Epidermal melanocyte (primary cell): Measurements from ENCODE around the gene TBC1D22A.
"Not testable (repeated sequence)": the region's sequence is repeated elsewhere in the genome, so short reads cannot be mapped to it uniquely, and the experiment has no call there.

ENCODE experiments used
- DNase-seq: peaks from one replicate; pipeline ENCODE4 v3.0.0; 2011; ENCODE audit warnings: low spot score; ENCODE audit not compliant: insufficient read length

Gene TBC1D22A

DNA sequence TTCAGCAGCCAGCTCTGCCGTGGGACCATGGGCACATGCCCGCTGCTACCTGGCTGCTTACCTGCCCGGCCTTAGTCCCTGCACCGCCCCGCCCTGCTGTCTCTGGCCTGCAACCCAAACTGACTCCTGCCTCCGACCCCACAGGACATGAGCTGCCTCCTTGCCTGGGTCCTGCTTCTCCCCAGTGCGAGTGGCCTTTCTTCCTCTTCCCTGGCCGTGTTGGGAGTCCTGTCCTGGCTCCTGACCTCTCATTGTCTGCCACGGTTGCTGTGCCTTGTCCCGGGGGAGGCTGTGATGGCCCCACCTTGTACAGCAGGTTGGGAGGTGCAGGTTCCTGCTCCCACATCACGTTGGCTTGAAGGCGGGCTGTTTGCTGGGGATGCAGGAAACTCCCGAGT, 370.0 kb downstream of the TBC1D22A start:
- no peak for DNase-seq

DNA sequence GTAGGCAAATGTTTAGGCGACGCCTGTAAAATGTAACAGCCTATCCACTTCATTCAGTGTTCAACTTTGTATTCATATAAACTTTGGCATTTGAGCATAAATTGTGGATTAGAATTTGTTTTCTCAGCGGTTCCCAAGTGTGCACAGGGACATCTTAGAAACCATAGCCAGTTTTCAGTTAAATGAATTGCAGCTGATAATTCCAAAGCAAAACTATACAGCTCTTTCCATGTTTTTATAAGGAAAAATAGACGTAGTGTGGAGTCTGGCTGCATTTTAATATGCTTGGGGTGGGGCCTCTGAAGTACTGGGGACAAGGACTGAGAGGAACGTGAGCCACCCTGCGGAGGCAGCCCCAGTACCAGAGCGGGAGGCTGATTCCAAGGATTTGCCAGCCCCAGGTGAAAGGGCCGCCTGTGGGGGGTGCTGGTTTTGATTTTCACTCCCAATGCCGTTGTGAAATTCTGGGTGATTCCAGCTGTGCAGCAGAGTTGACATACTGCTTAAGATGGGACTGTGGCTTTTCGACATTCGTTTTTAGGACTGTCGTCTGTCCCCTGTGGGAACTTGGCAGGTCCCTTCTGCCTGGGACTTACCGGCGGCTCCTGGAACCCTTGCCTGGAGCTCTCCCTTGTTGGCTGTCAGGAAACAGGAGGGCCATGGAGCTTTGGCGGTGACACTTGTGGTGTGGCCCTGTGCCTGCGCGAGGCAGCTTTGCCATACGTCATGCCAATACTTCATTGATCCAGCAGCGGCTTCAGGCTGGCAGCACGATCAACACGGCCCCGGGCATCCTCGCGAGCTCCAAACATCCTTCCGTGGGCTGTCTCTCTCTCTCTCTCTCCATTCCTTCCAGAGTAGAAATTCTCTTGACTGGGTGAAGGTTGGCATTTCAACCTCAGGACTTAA, 370.9 kb downstream of the TBC1D22A start:
- DNase-seq: no peak

DNA sequence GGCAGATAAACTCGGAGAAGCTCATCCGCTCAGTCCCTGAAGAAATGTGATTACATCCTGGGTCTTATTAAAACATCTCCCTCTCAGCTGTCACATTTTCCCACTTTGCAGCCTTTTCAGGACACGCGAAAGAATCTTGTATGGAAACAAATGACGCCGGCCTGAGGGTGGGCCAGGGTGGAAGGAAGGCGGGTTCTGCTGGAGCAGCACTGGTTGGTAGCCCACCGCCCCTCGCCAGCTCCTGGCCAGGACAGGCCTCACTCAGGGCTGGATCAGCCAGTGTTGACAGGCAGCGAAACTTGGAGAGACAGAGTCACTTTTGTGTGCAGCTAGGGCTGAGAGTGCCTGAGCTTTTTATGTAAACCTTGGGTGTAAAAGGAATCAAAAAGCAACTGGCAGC, 371.8 kb downstream of the TBC1D22A start:
- no peak for DNase-seq

DNA sequence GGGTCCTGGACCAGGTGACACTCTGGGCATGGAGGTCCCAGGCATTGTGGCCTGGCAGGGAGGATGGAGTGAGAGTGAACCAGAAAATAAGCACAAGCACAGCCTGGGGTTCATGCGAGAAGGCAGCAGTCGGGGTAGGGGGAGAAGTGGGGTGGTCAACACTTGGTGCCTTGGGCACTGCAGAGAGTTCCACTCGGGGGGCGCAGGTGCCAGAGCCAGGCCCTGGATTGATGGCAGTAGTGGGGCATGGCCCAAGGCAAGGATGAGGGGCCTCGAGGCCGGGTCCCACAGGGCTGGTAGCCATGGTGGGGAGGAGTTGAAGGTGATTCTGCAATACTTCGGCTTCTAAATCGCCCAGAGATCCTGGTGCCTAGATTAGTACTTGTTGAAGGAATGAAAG, 372.9 kb downstream of the TBC1D22A start:
- no peak for DNase-seq

DNA sequence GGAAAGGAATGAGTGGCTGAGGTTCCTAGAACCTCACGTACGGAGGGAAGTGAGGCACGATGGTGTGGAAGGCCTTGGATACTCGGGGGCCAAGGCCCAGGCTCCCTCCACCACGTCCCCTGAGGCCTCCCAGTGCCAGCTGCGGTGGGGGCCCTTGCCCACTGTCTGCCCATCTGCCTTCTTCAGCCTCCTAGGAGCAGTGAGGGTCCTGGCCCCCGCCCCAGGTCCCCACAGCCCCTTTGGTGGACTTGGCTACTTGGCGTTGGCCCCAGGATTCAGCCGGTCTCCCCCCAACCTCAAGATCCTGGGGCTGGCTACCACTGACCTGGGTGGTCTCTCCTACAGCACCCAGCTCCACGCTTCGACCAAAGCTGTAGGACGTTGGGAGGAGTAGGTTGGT, 373.6 kb downstream of the TBC1D22A start:
- no peak for DNase-seq

DNA sequence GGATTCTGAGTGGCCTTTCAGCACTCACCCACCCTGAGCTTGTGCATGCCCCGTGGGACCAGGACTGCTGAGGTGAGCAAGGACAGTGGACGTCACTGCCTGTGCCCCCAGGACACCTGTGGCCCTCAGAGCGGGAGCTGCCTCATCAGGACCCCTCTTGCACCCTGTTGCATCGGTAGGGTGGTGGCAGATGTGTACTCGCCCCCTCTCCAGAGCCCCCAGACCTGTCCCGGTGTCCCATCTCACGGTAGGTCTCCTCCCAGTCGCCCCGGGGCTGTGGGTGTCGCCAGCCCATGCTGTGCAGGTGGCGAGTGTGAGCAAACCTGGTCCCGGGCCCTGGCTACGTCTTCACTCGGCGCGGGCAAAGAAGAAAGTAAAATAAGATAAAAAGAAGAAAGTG, 374.2 kb downstream of the TBC1D22A start:
- DNase-seq: no peak

DNA sequence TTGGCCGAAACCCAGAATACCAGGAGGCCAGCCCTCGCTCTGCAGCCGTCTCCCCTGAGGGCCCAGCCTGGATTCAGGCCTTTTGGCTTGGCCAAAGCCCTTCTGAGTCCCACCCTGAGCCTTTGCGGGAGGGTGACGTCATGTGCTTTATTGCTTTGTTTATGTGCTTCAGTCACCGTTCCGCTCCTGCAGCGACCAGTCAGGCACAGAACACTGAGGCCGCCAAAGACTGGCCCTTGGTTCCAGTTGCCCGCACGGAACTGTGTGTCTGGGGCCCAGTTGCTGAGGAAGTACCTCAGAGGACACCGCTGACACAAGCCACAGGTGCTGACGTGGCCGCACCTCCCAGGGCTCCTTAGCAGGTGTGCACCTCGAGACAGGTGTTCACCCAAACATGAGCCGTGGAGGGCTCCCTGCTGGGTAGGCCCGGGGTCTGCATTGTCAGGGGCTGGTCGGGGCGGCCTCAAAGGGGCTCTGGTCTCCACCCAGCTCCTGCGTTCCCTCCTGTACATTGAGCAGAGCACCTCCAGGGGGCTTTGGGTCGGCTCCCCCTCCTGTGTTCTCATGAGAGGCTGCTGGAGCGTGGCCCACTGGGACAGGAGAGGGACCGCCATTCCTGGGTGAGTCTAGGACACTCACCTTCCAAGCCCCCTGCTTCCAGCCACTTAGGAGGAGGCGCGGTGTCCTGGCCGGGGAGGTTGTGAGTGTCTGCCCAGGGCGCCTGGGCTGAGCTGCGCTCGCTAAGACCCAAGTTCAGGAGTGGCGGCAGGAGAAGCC, 376.8 kb downstream of the TBC1D22A start:
- no peak for DNase-seq

DNA sequence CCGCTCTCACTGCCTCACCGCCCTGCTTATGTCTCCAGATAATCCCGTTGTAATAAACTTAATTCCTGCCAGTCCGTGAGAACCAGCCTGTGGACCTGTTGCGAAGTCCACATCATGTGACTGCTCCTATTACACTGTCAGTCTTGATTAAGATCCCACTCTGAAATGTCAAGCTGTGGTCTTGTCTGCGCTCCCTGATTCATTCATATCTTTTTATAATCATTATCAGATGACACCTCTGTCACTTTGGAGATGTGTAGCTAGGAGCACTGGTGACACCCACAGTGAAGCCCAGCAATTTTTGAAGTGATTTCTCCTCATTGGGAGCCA, 377.3 kb downstream of the TBC1D22A start:
- DNase-seq: no peak

DNA sequence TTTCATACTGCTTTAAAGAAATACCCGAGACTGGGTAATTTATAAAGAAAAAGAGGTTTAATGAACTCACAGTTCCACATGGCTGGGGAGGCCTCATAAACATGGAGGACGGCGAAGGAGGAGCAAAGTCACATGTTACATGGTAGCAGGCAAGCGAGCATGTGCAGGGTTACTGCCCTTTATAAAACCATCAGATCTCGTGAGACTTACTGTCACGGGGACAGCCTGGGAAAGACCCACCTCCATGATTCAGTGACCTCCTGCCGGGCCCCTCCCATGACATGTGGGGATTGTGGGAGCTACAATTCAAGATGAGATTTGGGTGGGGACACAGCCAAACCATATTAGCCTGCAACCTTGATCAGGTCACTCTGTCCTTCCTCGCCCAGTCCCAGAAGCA, 378.5 kb downstream of the TBC1D22A start:
- DNase-seq: not testable (repeated sequence)

DNA sequence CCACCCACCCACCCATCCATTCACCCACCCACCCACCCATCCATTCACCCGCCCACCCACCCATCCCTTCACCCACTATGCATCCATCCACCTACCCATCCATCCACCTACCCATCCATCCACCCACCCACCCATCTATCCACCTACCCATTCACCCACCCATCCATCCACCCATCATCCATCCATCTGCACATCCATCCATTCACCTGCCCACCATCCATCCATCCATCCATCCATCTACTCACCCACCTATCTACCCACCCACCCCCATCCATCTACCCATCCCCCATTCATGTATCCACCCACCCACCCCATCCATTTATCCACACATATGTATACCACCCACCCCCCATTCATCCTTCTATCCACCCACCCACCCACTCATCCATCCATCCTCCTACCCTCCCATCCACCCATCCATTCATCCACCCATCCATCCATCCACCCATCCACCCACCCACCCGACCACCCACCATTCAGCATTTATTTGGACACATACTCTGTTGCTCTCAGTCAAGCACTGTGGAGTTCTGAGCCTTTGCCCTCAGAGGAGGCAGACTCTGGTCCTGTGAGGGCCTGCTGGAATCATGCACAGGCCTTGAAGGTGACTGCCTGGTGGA, 380.1 kb downstream of the TBC1D22A start:
- no peak for DNase-seq

DNA sequence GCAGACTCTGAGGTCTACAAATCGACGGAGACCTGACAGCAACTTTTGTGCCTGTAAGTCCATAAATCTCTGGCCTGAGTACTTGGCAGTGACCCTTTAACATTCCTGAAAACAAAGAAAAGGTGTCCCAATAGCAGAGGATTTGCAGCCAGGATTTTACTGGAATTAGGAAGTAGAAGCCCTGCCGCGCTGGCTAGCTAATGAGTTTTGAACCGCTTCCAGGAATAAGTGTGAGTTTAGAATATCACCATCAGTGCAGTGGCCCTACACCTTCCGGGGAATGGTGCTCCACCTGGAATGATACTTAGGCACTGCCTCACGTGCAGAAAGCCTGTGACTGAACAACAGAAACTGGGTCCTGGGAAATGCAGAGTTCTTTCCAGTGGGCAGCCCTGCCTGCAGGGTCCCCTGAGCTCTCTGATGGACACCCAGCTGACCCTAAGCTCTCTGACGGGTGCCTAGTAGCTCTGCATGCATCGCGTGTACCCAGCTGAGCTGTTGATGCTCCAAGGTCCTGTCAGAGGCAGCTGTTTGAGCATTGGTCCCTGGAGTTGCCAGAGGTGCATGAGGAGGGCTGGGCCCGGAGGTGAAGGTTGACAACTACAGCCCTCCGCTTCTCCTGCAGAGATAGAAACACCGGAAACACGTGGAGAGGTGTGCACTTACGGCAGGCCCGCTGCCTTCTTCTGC, 380.9 kb downstream of the TBC1D22A start:
- no peak for DNase-seq

DNA sequence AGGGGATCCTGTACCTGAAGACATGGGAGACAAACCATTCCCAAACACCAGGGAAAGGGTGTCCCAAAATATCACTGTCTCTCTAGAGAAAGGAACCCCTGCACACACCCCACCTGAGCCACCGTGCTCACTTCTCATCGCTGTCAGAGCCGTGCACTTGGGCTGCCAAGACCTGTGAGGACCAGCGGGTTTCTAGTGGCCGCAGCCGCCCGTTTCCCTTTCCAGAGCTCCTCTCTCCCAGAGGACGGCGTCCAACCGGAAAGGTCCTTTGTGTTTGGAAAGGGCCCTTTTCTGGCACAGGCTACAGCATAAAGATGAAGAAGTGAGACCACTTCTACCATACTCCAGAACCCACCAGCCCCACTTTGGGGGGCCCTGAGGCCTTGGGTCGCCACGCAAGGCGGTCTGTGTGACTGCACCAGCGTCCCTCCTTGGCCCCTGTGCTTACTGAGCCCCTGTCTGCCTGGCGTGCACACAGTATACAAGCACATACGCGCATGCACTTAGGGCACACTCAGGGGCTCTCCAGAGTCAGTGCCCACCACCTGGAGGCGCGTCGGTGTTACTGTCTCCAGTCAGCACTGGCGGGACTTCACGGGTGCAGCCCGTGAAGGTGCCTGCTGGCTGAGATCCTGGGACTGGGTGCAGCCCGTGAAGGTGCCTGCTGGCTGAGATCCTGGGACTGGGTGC, 381.8 kb downstream of the TBC1D22A start:
- no peak for DNase-seq

DNA sequence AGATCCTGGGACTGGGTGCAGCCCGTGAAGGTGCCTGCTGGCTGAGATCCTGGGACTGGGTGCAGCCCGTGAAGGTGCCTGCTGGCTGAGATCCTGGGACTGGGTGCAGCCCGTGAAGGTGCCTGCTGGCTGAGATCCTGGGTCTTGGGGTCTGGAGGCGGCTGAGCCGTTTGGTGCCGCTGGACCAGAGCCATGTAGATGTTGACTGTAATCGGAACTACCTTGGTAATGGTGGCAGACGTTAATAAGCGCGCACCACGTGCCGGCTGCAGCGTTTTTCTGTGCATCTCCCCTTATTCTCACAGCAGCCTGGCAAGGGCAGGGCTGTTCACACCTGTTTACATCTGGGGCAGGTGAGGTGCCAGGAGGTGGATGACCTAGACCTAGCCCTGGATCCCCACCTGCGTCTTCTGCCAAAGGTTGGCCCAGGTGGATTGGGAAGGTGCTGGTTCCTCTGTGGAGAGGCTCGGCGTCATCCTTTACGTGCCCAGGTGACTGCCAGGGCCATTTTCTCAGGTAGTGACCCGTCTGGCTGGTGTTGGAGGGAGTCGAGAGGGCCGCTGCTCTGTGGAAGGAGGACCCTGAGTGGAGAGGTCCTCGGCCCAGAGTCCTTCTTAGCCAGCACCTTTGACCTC, 382.5 kb downstream of the TBC1D22A start:
- DNase-seq: no peak

DNA sequence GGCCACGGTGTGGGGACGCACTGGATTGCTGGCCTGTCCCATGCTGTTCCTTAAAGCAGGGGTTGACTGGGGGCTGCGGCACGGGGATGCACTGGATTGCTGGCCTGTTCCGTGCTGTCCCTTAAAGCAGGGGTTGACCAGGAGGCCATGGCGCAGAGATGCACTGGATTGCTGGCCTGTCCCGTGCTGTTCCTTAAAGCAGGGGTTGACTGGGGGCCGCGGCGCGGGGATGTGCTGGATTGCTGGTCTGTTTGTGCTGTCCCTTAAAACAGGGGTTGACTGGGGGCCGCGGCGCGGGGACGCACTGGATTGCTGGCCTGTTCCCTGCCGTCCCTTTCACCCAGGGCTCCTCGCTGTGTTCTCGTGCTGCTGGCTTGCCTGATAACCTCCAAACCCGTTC, 383.4 kb downstream of the TBC1D22A start:
- no peak for DNase-seq

DNA sequence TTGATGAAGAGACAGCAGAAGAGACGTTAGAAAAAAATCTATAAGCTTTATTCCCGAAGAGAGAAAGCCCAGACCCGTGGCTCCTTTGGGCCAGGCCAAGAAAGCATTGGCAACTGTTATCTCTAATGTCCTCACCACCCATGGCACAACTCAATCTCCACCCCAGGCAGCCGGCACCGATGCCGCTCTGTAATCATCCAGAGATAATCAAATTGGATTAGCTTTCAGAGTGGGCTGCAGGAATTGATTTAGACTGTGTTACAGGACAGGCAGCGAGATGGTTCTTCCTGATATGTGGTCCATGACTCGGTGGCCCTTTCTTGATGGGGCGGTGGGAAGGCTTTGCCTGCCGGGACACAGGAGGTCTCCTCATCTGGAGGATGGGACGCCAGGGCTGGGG, 383.9 kb downstream of the TBC1D22A start:
- DNase-seq: no peak

DNA sequence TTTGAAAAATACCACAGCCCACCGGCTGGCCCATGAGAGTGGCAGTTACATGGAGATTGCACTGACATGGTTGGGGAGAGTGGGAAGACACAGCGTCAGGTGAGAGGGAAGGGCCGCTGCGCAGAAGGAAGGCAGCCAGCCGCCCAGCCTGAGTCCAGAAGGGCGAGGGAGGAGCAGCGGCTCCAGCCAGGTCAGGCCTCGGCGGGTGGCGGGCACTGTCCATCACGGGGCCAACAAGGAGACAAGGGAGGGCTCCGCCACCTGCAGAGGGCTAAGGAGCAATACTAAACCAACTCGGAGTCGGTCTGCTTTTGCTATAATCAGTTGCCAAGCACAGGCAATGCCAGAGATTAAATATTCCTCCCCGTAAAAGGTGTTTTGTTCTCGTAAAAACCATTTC, 384.5 kb downstream of the TBC1D22A start:
- no peak for DNase-seq

DNA sequence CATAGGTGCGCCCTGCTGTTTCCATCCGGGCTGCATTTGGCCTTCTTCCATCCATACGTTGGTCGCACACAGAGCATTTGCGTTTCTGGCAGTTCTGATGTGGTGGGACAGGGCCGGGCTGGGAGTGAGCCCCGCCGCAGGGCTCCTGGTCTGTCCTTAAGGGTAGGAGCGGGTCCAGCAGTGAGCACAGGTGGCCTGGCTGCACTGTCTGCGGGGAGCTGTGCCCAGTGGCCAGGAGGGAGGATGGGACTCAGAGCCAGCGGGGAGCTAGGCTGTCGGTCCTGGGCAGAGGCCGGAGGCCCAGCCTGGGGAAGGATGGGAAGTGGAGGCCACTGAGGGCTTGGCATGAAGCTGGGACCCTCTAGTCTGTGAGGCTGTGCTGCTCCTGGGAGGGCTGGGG, 385.1 kb downstream of the TBC1D22A start:
- no peak for DNase-seq

DNA sequence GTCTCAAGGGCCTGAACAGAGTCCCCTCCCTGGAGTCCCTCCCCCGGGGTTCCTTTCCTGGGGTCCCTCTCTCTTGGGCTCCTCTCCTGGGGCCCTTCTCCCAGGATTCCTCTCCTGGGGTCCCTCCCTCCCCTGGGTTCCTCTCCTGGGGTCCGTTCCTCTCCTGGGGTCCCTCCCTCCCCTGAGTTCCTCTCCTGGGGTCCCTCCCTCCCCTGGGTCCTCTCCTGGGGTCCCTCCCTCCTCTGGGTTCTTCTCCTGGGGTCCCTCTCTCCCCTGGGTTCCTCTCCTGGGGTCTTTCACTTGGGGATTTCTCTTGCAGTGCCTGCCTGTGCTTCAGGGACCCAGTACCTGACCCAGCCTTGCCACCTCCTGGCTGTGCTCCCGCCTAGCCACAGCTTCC, 386.1 kb downstream of the TBC1D22A start:
- DNase-seq: no peak

DNA sequence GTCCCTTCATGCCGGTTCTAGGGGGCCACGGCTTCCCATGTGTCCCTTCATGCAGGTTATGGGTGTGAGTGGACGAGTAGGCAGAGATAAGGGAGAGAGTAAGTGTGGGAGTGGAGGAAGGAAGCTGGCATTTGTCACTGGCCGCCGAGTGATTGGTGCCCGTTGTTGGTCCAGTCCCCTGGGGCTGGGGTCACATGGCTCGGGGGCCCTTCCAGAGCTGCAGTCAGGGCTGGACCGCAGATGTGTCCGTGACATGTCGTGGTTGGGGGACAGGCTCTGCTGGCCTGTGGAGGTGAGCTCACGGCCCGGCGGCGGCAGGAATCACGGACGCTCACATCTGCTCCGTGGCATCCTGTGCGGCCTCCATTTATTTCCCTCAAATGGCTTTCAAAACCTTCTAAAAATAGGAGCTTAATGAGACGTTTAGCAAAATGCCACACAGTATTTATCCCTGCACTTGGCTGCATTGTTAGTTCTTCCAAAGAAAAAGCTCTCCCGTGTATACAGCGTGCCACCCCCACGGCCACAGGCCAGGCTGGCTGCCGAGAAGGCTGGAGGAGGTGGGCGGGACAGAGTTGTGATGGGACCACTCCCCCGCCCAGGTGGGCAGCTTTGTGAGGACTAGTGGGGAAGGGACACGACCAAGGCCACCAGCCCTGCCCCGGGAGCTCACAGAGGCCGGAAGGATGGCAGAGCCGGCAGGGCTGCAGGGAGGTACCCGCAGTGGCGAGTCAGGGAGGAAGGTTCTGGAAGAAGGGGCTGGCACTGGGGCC, 386.7 kb downstream of the TBC1D22A start:
- DNase-seq: no peak

DNA sequence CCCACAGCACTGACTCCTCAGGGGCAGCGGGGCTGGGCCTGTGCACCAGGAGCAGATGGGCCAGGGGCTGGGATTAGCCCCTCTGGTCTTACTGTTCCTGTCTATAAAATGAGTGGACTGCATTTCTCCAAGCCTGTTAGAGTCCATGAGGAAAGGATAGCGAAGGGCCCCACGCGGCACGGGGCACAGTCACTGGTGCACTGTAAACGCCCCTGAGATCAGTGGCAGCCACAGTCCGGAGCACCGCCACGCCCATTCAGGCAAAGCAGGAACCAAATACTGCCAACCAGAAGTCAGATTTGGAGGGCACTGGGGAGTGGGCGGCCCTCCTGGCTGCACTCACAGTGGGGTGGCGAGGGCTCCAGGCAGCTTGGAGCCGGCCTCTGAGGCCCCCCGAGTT, 387.5 kb downstream of the TBC1D22A start:
- DNase-seq: no peak
